Activated CD8-positive, alpha-beta memory T cell treated with anti-CD3 and anti-CD28 coated beads, Interleukin-2, amount 10 ng/mL, durations not matched to agents 7 days and 5 days (primary cell): Measurements from ENCODE around the gene FCRL3. TPM values are rescaled to one million over a fixed set of nuclear protein-coding genes. Genes with fewer than 3 reads are reported as not detected.
A peak's percentile ranks its signal among the peaks of the same experiment; 100 is the strongest.
"Not testable (repeated sequence)": the region's sequence is repeated elsewhere in the genome, so short reads cannot be mapped to it uniquely, and the experiment has no call there.

ENCODE experiments used
- ATAC-seq: fragments of 150-1000 bp; cut with Tn5 transposase; one replicate; pipeline ENCODE4 v1.10.0; 2021; ENCODE audit warnings: moderate library complexity
- CTCF ChIA-PET: fragments of 350-600 bp; sonication (Branson Sonifier 250); formaldehyde crosslinking; loops from one replicate; lab custom pipeline; 2021; ENCODE audit warnings: antibody characterized with exemption; lab: Charles Lee
- DNase-seq: peaks from one replicate; pipeline ENCODE4 v3.0.0-alpha.2; 2020
- H3K27ac Mint-ChIP-seq: one replicate; pipeline ENCODE4 v1.8.0; 2021; ENCODE audit warnings: mild to moderate bottlenecking, mixed read lengths
- H3K27me3 Mint-ChIP-seq: one replicate; pipeline ENCODE4 v1.8.0; 2021; ENCODE audit warnings: mixed read lengths
- H3K36me3 Mint-ChIP-seq: one replicate; pipeline ENCODE4 v1.8.0; 2021; ENCODE audit warnings: mild to moderate bottlenecking, mixed read lengths
- H3K4me1 Mint-ChIP-seq: one replicate; pipeline ENCODE4 v1.8.0; 2021; ENCODE audit warnings: mixed read lengths
- H3K4me3 Mint-ChIP-seq: one replicate; pipeline ENCODE4 v1.8.0; 2021; ENCODE audit warnings: mild to moderate bottlenecking, moderate library complexity, mixed read lengths
- H3K9me3 Mint-ChIP-seq: one replicate; pipeline ENCODE4 v1.8.0; 2022; ENCODE audit warnings: low read depth, mixed read lengths
- total RNA-seq, 2 experiments: library from RNA; stranded (reverse); gene quantifications; one replicate each; pipeline ENCODE4 v1.2.3, GENCODE V29; 2021

Gene FCRL3, protein sequence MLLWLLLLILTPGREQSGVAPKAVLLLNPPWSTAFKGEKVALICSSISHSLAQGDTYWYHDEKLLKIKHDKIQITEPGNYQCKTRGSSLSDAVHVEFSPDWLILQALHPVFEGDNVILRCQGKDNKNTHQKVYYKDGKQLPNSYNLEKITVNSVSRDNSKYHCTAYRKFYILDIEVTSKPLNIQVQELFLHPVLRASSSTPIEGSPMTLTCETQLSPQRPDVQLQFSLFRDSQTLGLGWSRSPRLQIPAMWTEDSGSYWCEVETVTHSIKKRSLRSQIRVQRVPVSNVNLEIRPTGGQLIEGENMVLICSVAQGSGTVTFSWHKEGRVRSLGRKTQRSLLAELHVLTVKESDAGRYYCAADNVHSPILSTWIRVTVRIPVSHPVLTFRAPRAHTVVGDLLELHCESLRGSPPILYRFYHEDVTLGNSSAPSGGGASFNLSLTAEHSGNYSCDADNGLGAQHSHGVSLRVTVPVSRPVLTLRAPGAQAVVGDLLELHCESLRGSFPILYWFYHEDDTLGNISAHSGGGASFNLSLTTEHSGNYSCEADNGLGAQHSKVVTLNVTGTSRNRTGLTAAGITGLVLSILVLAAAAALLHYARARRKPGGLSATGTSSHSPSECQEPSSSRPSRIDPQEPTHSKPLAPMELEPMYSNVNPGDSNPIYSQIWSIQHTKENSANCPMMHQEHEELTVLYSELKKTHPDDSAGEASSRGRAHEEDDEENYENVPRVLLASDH
- 1 to 10 TPM in 1 of 2 experiments, under 1 TPM in 1; 0.82 to 2.2 TPM for total RNA-seq

DNA sequence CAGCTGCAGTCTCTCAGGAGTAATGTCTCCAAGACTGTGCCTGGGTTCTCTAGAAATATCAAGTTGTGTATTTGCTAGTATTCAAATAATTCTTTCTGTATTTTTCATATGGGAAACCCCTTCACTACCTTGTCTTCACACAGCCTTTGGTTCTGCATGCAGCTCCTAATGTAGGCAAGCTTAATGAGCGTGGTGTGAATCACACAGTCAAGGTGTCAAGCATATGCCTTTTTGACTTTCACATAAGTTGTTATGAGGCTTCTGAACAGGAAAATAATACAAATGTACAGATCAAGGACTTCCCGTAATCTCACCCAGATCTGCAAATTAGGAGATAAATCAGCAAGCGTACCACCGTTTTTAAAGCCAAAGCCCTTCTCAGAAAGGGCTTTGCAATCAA, at the start of gene FCRL3:
Gene FCRL3, minus strand, starts transcription at position 38 of the 400 bp plus-strand sequence. CDS start 280 bp downstream, outside the sequence.
- Mint-ChIP-seq H3K36me3 (no peaks in the 10 kb centered on the region), H3K27ac (peak within 1 kb of the TSS; percentile 47), H3K4me3 (peak within 1 kb of the TSS; percentile 0), H3K9me3 (no peaks in the 10 kb centered on the region), H3K27me3 (peaks cover 5% of the 10 kb centered on the region), H3K4me1 (peaks cover 4% of the 10 kb centered on the region)
- ATAC-seq (no peak), DNase-seq (no peak)
- CTCF ChIA-PET: no interaction called here

DNA sequence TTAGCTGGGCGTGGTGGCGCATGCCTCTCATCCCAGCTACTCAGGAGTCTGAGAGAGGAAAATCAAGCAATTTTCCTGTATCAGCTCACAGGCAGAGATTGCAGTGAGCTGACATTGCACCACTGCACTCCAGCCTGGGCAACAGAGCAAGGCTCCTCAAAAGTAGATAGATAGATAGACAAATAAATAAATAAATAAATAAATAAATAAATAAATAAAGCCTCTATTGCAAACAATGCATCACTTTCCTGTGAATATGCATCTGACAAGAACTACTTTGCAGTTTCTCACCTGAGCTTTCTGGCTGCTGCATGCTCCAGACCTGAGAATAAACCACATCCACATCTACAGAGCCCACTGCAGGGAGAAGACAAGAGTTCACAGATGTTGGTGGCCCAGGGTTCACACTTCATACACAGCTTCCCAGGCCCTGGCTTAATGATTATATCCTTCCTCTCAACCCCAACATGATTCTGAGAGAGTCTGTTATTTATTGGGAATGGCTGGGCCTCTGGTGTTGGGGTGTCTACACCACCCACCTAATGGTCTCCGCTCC, 47.8 kb upstream of the FCRL3 start:
- ATAC-seq (no peak), DNase-seq (no peak)
- H3K4me1 Mint-ChIP-seq: no peaks in the 10 kb centered on the region
- no peaks in the 10 kb centered on the region for H3K36me3 Mint-ChIP-seq
- CTCF ChIA-PET: no interaction called here
- H3K4me3 Mint-ChIP-seq: no peak overlapping the region
- no peaks in the 10 kb centered on the region for H3K27me3 Mint-ChIP-seq
- no peak overlapping the region for H3K27ac Mint-ChIP-seq
- H3K9me3 Mint-ChIP-seq: no peaks in the 10 kb centered on the region

DNA sequence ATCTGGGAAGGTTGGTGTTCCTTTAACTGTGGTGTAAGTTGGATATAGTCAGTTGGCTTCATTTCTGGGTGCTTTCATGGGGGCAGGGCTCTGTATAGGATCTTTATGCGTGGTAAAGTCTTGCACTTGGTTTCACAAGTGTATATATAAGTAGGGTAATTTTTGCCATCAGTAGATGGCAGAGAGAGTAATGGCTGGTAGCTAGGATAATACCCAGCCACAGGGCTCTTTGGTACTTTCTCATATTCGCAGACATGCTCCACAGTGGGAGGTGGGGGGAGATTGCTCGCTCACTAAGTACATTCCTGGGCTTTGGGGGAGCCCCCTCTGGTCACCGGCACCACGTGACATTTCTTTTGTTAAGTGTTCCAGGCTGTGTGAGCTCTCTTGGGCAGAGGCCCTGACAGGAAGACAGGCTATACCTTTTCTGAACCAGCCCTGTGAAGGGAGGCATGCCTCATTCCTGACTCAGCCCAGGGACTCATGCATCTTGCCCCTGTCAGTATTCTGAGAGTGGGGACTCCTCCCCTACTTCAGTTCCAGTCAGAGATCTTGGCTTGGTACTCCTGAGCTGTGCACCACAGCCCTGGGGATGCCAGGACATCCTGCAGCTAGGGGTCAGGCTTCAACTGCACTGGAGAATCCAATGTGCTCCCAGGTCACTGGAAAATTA, 38.8 kb upstream of the FCRL3 start:
- DNase-seq: no peak
- Mint-ChIP-seq H3K4me3 (no peak overlapping the region), H3K27ac (no peak overlapping the region), H3K27me3 (no peaks in the 10 kb centered on the region), H3K4me1 (no peaks in the 10 kb centered on the region), H3K36me3 (no peaks in the 10 kb centered on the region), H3K9me3 (no peaks in the 10 kb centered on the region)
- CTCF ChIA-PET: no interaction called here
- ATAC-seq: no peak

DNA sequence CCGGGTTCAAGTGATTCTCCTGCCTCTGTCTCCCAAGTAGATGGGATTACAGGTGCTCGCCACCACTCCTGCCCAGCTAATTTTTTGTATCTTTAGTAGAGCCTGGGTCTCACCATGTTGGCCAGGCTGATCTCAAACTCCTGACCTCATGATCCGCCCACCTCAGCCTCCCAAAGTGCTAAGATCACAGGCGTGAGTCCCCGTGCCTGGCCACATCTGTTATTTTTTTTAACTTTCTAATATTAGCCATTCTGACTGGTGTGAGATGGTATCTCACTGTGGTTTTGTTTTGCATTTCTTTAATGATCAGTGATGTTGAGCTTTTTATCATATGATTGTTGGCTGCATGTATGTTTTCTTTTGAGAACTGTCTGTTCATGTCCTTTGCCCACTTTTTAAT, 35.4 kb upstream of the FCRL3 start:
- H3K36me3 Mint-ChIP-seq, ATAC-seq, H3K4me1 Mint-ChIP-seq, CTCF ChIA-PET, H3K27ac Mint-ChIP-seq, H3K4me3 Mint-ChIP-seq, DNase-seq, H3K9me3 Mint-ChIP-seq, H3K27me3 Mint-ChIP-seq: not testable (repeated sequence)

DNA sequence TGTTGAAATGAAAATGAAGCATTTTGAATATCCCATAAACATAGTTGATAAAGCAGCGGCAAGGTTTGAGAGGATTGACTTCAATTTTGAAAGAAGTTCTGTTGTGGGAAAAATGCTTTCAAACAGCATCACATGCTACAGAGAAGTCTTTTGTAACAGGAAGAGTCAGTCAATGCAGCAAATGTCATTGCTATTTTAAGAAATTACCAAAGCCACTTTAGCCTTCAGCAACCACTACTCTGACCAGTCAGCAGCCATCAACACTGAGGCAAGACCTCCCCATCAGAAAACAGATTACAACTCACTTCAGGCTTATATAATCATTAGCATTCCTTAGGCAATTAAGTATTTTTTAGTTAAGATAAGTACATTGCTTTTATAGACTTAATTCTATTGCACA, 33.8 kb upstream of the FCRL3 start:
- Mint-ChIP-seq H3K36me3 (no peaks in the 10 kb centered on the region), H3K9me3 (no peaks in the 10 kb centered on the region), H3K27me3 (no peaks in the 10 kb centered on the region), H3K4me1 (peaks cover 2% of the 10 kb centered on the region), H3K27ac (no peak overlapping the region), H3K4me3 (no peak overlapping the region)
- DNase-seq (no peak), ATAC-seq (no peak)
- CTCF ChIA-PET: no interaction called here

DNA sequence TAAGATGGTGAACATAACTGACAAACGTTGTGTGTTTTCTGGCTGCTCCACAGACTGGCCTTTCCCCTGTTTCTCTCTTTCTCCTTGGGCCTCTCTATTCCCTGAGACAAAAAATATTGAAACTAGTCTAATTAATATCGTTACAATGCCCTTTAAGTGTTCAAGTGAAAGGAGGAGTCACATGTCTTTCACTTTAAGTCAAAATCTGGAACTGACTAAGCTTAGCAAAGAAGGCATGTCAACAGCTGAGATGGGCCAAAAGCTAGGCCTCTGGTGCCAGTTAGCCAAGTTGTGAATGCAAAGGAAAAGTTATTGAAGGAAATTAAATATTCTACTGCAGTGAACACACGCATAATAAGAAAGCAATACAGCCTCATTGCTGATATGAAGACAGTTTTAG, 32.2 kb upstream of the FCRL3 start:
- Mint-ChIP-seq H3K27me3 (no peaks in the 10 kb centered on the region), H3K27ac (no peak overlapping the region), H3K9me3 (no peaks in the 10 kb centered on the region), H3K4me1 (peaks cover 2% of the 10 kb centered on the region), H3K36me3 (no peaks in the 10 kb centered on the region), H3K4me3 (no peak overlapping the region)
- CTCF ChIA-PET: no interaction called here
- ATAC-seq (no peak), DNase-seq (no peak)

DNA sequence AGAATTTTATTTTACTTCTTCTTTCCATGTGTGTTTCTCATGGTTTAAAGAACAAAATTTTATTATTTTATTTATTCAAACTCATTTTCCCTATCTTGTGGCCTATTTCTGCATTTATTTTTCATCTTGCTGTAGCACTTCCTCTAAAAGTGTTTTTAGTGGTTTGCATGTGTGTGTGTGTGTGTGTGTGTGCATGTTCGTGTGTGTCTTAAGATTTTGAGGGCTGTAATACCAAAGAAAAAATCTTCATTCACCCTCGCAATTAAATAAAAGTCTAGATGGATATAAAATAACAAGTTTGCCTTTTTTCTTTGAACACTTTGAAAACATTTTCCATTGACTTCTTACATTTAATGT, 24.6 kb upstream of the FCRL3 start:
- Mint-ChIP-seq H3K4me1 (peaks cover 11% of the 10 kb centered on the region), H3K9me3 (peaks cover 11% of the 10 kb centered on the region), H3K4me3 (no peak overlapping the region), H3K27me3 (no peaks in the 10 kb centered on the region), H3K27ac (no peak overlapping the region), H3K36me3 (peaks cover 4% of the 10 kb centered on the region)
- no peak for ATAC-seq
- CTCF ChIA-PET: no interaction called here
- DNase-seq: no peak

DNA sequence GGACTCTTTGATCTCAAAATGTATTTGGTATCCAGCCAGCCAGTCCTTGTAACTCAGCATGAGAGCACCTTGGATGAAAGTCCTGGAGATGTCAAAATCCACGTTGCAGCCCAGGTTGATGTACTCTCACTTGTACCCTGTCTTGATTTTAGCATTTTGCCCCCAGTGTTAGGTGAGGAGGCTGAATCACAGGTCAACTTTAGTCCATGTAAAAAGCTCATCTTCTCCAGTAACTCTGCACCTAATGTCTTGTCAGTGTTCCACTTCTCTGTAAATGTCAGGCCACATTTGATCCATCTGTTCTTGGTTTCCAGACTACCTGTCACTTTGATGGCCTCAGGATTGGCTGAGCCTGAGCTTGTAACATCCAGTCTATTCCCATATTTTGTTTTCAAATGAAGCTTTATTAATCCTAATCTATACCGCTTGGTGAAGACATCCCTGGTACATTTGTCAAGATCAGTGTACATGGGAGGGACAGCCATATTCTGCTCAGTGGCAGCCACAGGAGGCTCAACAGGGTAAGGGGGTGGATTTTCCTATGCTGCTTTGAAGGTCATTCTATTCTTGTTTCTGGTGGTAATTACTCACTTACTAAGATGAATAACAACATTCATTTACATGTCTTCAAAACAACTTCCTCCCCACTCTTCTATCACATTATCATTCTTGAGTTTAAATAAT, 24.1 kb upstream of the FCRL3 start:
- Mint-ChIP-seq H3K36me3 (peaks cover 4% of the 10 kb centered on the region), H3K4me3 (no peak overlapping the region), H3K27ac (no peak overlapping the region), H3K27me3 (no peaks in the 10 kb centered on the region), H3K4me1 (peaks cover 11% of the 10 kb centered on the region), H3K9me3 (peaks cover 11% of the 10 kb centered on the region)
- CTCF ChIA-PET: no interaction called here
- ATAC-seq: no peak
- DNase-seq: no peak

DNA sequence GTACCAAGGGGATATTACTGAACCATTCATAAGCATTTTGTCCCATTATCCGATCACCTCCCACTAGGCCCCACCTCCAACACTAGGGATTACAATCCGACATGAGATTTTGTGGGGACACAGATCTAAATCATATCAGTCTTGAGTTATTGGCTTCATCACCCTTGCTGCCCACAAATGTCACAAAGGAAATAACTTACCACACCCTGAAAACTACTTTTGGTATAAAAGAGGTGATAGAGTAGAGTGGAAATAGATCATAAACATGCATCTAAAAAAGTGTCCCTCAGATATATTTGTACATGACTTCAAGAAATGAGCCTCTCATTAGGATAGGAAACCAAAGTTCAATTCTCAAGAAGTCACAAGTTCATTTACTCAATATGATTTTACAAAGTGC, 22.6 kb upstream of the FCRL3 start:
- CTCF ChIA-PET: no interaction called here
- Mint-ChIP-seq H3K27ac (no peak overlapping the region), H3K9me3 (peaks cover 11% of the 10 kb centered on the region), H3K4me1 (peaks cover 11% of the 10 kb centered on the region), H3K4me3 (no peak overlapping the region), H3K27me3 (no peaks in the 10 kb centered on the region), H3K36me3 (peaks cover 4% of the 10 kb centered on the region)
- DNase-seq: no peak
- peak; percentile 12 for ATAC-seq

DNA sequence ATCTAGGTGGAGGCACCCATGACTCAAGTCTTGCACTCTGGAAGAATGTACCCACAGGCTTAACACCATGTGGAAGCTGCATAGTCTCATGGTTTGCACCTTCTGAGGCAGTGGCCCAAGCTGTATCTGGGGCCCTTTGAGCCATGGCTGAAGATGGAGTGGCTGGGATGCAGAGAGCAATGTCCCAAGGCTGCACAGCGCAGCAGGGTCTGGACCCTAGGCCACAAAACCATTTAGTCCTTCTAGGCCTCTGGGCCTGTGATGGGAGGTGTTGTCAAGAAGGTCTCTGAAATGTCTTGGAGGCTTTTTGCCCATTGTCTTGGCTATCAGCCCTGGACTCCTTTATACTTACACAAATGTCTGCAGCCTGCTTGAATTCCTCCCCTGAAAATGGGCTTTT, 21.4 kb upstream of the FCRL3 start:
- Mint-ChIP-seq H3K4me1 (peaks cover 11% of the 10 kb centered on the region), H3K27ac (no peak overlapping the region), H3K36me3 (peaks cover 4% of the 10 kb centered on the region), H3K9me3 (peaks cover 11% of the 10 kb centered on the region), H3K4me3 (no peak overlapping the region), H3K27me3 (no peaks in the 10 kb centered on the region)
- ATAC-seq (no peak), DNase-seq (no peak)
- CTCF ChIA-PET: no interaction called here

DNA sequence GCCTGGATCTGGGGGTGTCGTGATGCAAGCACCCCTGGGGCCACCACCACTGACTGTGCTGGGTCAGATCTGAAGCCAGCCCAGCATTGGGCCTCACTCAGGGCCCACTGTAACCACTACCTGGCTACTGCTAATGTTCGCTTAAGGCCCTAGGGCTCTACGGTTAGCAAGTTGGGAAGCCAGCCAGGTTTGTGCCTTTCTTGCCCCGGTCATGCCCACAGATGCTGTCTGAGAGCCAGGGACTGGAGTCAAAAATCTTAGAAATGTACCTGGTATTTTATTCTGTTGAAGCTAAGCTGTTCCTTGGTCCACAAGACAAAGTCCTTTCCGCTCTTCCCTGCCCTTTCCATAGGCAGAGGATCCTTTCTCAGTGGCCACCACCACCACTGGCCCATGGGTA, 15.2 kb upstream of the FCRL3 start:
- CTCF ChIA-PET: no interaction called here
- Mint-ChIP-seq H3K36me3 (no peaks in the 10 kb centered on the region), H3K9me3 (no peaks in the 10 kb centered on the region), H3K27ac (no peak overlapping the region), H3K27me3 (no peaks in the 10 kb centered on the region), H3K4me1 (no peaks in the 10 kb centered on the region), H3K4me3 (no peak overlapping the region)
- DNase-seq: no peak
- no peak for ATAC-seq

DNA sequence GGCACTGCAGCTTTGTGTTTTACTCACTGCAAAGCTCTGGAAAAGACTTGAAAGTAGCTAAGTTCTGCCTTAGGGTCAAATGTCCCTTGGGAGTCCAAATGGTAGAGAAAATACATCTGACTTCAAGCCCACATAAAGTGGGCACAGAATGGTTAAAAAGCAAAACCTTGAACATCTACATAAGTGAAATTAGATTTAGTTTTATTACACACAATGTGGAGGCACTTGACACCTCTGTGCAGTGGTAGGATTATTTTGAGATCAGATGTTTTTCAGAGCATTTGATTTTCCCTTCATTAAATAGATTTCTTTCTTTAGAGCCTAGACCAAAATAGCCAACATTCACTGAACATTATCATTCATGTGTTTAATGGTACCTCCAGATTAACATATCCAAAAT, 11.2 kb upstream of the FCRL3 start:
- DNase-seq (no peak), ATAC-seq (no peak)
- no peak overlapping the region for H3K27ac Mint-ChIP-seq

DNA sequence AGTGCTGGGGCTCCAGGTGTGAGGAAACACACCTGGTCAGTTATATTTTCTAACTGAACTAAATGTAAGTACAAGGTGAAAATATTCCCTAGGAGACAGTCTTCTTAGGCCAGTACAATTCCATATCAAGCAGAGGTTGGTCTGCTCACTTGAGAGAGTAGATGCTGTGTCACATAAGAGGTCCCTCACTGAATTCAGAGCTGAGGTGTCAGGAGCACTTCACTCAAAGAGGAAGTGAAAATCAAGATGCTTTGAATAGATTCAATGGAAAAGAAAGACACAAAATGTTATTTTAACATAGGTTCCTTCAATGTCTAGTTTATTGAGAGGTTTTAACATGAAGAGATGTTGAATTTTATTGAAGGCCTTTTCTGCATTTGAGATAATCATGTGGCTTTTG, 4.3 kb upstream of the FCRL3 start:
- Mint-ChIP-seq H3K4me1 (no peaks in the 10 kb centered on the region), H3K9me3 (no peaks in the 10 kb centered on the region), H3K27me3 (peaks cover 2% of the 10 kb centered on the region), H3K36me3 (no peaks in the 10 kb centered on the region), H3K4me3 (no peak overlapping the region), H3K27ac (no peak overlapping the region)
- no peak for DNase-seq
- CTCF ChIA-PET: no interaction called here
- ATAC-seq: no peak

More for the DNA sequence above, 11.2 kb upstream of the FCRL3 start:
- no peaks in the 10 kb centered on the region for H3K4me1 Mint-ChIP-seq
- no peaks in the 10 kb centered on the region for H3K27me3 Mint-ChIP-seq
- H3K36me3 Mint-ChIP-seq: no peaks in the 10 kb centered on the region
- H3K9me3 Mint-ChIP-seq: no peaks in the 10 kb centered on the region
- H3K4me3 Mint-ChIP-seq: no peak overlapping the region
- CTCF ChIA-PET: no interaction called here
